ENCODE data around the gene RGS10.

DNA sequence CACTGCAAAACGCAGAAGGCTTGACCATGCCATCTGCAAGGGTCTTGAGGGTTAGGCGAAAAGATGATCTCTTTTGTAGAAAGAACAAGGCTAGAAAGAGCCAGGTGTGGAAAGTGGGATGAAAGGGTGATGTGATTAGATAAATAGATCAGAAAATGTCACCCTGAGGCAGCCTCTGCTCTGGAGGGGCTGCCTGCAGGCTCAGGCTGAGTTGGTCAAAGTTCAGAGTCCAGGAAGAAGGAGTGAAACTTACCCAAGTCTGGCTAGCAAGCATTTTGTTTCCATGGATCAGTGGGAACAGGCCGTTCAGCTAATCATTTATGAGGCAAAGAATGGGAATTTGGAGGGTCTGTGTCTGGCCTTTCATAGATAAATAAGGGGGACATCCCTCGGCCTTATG is 79.7 kb downstream of the RGS10 start:
- no peak for TF ChIP-seq CTCF (IDR thresholded peaks at IDR 0.05)
- no peak for TF ChIP-seq POLR2A (IDR thresholded peaks at IDR 0.05)
- TF ChIP-seq POLR2AphosphoS5 (IDR thresholded peaks at IDR 0.05), result no peak
- TF ChIP-seq EP300 (IDR thresholded peaks at IDR 0.05), result no peak
